PFSK-1 (cell line): ENCODE data around the gene TESK2.
A peak's percentile ranks its signal among the peaks of the same experiment; 100 is the strongest.

Source experiments
- POLR2AphosphoS5 ChIP-seq: IDR thresholded peaks from 2 replicates; pipeline ENCODE4 v1.6.1; 2012; ENCODE audit warnings: low read depth, mild to moderate bottlenecking, control low read depth, low read length, moderate library complexity
- SIN3A ChIP-seq: IDR thresholded peaks from 2 replicates; pipeline ENCODE4 v1.6.1; 2012; ENCODE audit warnings: mild to moderate bottlenecking, low read length, moderate library complexity, borderline replicate concordance; ENCODE audit not compliant: insufficient read depth
- TAF1 ChIP-seq: IDR thresholded peaks from 2 replicates; pipeline ENCODE4 v1.6.1; 2012; ENCODE audit warnings: low read length, control low read depth, borderline replicate concordance; ENCODE audit not compliant: insufficient read depth
- TF ChIP-seq, protein P1 (sequence below), 2 experiments: IDR thresholded peaks; 2 replicates each; pipeline versions ENCODE4 v1.6.1 to v1.8.0; 2011 to 2012; ENCODE audit warnings: low read depth in 2 of 2, low read length in 2 of 2, control low read depth in 1 of 2, inconsistent platforms in 1 of 2, mild to moderate bottlenecking in 1 of 2, moderate library complexity in 1 of 2; ENCODE audit not compliant: insufficient read depth in 1 of 2

DNA sequence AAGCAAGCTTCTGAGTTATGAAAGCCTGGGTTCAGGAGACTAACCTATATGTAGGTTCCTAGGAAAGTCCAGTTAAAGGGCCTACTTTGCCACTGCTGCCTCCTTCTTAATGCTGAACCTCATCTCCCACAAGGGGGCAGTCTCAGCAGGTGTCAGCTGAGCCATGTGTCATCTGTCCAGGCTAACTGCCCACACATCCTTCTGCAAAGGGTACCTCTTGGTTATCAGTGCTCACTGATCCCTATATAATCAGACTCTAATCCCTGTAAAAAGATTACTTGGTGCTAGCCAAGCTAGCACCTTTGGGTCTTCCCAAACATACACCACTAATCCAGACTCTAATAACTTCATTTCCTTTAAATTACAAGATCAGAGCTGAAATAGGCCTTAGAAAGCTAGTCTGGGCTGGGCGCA lies 21.7 kb upstream of the TESK2 start:
- no peak for TF ChIP-seq TAF1
- TF ChIP-seq, protein P1, sequence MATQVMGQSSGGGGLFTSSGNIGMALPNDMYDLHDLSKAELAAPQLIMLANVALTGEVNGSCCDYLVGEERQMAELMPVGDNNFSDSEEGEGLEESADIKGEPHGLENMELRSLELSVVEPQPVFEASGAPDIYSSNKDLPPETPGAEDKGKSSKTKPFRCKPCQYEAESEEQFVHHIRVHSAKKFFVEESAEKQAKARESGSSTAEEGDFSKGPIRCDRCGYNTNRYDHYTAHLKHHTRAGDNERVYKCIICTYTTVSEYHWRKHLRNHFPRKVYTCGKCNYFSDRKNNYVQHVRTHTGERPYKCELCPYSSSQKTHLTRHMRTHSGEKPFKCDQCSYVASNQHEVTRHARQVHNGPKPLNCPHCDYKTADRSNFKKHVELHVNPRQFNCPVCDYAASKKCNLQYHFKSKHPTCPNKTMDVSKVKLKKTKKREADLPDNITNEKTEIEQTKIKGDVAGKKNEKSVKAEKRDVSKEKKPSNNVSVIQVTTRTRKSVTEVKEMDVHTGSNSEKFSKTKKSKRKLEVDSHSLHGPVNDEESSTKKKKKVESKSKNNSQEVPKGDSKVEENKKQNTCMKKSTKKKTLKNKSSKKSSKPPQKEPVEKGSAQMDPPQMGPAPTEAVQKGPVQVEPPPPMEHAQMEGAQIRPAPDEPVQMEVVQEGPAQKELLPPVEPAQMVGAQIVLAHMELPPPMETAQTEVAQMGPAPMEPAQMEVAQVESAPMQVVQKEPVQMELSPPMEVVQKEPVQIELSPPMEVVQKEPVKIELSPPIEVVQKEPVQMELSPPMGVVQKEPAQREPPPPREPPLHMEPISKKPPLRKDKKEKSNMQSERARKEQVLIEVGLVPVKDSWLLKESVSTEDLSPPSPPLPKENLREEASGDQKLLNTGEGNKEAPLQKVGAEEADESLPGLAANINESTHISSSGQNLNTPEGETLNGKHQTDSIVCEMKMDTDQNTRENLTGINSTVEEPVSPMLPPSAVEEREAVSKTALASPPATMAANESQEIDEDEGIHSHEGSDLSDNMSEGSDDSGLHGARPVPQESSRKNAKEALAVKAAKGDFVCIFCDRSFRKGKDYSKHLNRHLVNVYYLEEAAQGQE (IDR thresholded peaks at IDR 0.05; ENCODE audit: insufficient read depth in 1 of 2, low read depth in 2 of 2, low read length in 2 of 2), result no peak
- no peak for TF ChIP-seq POLR2AphosphoS5
- peak; percentile 70; the same call in 1 of the 2 replicates for TF ChIP-seq SIN3A
